ENCODE results near the gene UBQLN1.

Gene UBQLN1

DNA sequence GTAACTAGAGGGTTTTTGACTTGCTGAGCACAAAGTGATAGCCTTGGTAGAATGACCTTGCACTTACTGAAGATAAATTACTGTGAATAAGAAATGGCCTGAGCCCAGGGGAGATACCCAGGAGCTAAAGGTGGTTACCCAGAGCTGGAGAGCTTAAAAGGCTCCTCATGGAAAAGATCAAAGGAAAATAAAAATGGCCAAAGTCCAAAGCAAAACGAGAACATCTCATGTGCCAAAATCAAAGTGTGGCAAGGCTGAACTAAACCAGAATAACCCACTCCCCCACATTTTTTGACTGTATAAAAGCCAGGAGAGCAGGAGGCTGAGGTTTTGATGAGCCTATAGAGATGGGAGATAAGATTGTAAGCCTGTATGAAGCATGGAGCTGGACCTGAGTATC is 70.4 kb downstream of the UBQLN1 start:
- no peak overlapping the region for H3K4me3 Mint-ChIP-seq
- peaks cover 12% of the 10 kb centered on the region for H3K36me3 Mint-ChIP-seq (ENCODE audit: low read depth)
- H3K4me1 Mint-ChIP-seq = peaks cover 6% of the 10 kb centered on the region
- H3K9me3 Mint-ChIP-seq = no peaks in the 10 kb centered on the region
- TF ChIP-seq, protein P1, sequence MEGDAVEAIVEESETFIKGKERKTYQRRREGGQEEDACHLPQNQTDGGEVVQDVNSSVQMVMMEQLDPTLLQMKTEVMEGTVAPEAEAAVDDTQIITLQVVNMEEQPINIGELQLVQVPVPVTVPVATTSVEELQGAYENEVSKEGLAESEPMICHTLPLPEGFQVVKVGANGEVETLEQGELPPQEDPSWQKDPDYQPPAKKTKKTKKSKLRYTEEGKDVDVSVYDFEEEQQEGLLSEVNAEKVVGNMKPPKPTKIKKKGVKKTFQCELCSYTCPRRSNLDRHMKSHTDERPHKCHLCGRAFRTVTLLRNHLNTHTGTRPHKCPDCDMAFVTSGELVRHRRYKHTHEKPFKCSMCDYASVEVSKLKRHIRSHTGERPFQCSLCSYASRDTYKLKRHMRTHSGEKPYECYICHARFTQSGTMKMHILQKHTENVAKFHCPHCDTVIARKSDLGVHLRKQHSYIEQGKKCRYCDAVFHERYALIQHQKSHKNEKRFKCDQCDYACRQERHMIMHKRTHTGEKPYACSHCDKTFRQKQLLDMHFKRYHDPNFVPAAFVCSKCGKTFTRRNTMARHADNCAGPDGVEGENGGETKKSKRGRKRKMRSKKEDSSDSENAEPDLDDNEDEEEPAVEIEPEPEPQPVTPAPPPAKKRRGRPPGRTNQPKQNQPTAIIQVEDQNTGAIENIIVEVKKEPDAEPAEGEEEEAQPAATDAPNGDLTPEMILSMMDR (IDR thresholded peaks at IDR 0.05; ENCODE audit: unreplicated experiment in 3 of 3) = no peak
- no peaks in the 10 kb centered on the region for H3K27me3 Mint-ChIP-seq (ENCODE audit: low read depth)
- H3K27ac Mint-ChIP-seq = no peak overlapping the region

- TF ChIP-seq, protein P1 (IDR thresholded peaks at IDR 0.05; ENCODE audit: unreplicated experiment in 3 of 3) = no peak
- Mint-ChIP-seq H3K27me3 (ENCODE audit: low read depth) (peaks cover 3% of the 10 kb centered on the region), H3K36me3 (ENCODE audit: low read depth) (peaks cover 12% of the 10 kb centered on the region), H3K4me3 (no peak overlapping the region), H3K9me3 (no peaks in the 10 kb centered on the region), H3K27ac (no peak overlapping the region), H3K4me1 (peaks cover 6% of the 10 kb centered on the region)
These were observed 70.9 kb downstream of the UBQLN1 start for GRCh38 chr9:83636813-83637212.

GRCh38 chr9:83633676-83634075 is 74.1 kb downstream of the UBQLN1 start:
- Mint-ChIP-seq H3K36me3 (ENCODE audit: low read depth) (peaks cover 12% of the 10 kb centered on the region), H3K9me3 (no peaks in the 10 kb centered on the region), H3K27ac (no peak overlapping the region), H3K27me3 (ENCODE audit: low read depth) (peaks cover 3% of the 10 kb centered on the region), H3K4me3 (no peak overlapping the region), H3K4me1 (peaks cover 13% of the 10 kb centered on the region)
- TF ChIP-seq, protein P1 (IDR thresholded peaks at IDR 0.05; ENCODE audit: unreplicated experiment in 3 of 3) = no peak

DNA sequence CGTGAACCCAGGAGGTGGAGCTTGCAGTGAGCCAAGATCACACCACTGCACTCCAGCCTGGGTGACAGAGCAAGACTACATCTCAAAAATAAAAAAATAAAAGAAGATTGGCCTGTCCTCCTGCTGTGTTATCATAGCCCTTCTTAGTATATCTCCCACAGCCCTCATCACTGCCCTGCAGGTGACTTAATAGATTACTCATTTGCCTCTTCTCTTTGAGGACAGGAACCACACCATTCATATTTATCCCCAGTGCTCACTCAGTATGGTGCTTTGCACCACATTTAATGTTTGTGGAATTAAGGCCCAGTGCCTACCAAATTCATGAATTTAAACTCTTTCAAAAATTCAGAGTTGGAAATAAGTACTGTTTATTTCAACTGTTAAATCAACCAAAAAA is 74.5 kb downstream of the UBQLN1 start:
- Mint-ChIP-seq H3K4me1 (peaks cover 13% of the 10 kb centered on the region), H3K4me3 (no peak overlapping the region), H3K36me3 (ENCODE audit: low read depth) (peaks cover 12% of the 10 kb centered on the region), H3K27ac (no peak overlapping the region), H3K27me3 (ENCODE audit: low read depth) (peaks cover 3% of the 10 kb centered on the region), H3K9me3 (no peaks in the 10 kb centered on the region)
- TF ChIP-seq, protein P1 (IDR thresholded peaks at IDR 0.05; ENCODE audit: unreplicated experiment in 3 of 3) = no peak

- Mint-ChIP-seq H3K4me3 (no peak overlapping the region), H3K9me3 (no peaks in the 10 kb centered on the region), H3K4me1 (peaks cover 13% of the 10 kb centered on the region), H3K36me3 (ENCODE audit: low read depth) (peaks cover 12% of the 10 kb centered on the region), H3K27ac (no peak overlapping the region), H3K27me3 (ENCODE audit: low read depth) (peaks cover 3% of the 10 kb centered on the region)
- TF ChIP-seq, protein P1 (IDR thresholded peaks at IDR 0.05; ENCODE audit: unreplicated experiment in 3 of 3) = no peak
These were observed 76.8 kb downstream of the UBQLN1 start for GRCh38 chr9:83630938-83631457.

DNA sequence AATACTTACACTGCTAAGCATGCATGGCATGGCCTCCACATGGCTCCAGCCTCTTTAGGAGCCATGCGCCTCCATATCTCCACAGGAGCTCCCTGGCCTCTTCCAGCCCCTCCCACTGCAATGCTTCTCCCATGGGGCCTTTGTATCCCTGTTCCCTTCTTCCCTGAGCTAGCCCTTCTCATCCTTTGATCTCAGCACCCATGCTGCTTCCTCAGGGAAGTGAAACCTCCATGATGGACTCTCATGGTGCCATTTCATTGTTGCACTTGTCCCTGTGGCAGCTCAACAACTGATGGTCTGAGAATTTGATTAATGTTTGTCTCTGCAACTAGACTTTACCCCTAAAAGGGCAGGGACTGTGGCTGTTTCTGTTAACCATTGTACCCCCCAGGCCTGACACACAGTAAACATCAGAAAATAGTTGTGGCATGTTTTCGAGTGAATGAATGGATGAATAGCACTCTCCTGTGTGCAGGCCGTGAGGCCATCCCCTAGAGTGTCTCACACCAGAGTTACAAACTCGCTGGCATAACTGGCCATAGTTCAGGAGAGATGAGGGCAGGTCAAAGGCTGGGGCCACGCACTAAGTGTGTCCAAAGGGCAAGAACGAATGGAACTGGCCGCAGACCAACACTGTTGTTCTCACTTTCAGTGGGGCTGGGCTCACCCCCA is 78.2 kb downstream of the UBQLN1 start:
- H3K4me1 Mint-ChIP-seq = peaks cover 13% of the 10 kb centered on the region
- TF ChIP-seq, protein P1 (IDR thresholded peaks at IDR 0.05; ENCODE audit: unreplicated experiment in 3 of 3) = no peak
- H3K36me3 Mint-ChIP-seq (ENCODE audit: low read depth) = peaks cover 12% of the 10 kb centered on the region
- no peaks in the 10 kb centered on the region for H3K9me3 Mint-ChIP-seq
- peaks cover 3% of the 10 kb centered on the region for H3K27me3 Mint-ChIP-seq (ENCODE audit: low read depth)
- no peak overlapping the region for H3K4me3 Mint-ChIP-seq
- H3K27ac Mint-ChIP-seq = peak overlapping the region in 1 of 3 experiments; percentile 25
